Adrenal gland (tissue), 12 donors: ENCODE measurements around the gene HS2ST1. TPM values are rescaled to one million over a fixed set of nuclear protein-coding genes. Genes with fewer than 3 reads are reported as not detected.

ENCODE experiments used
- DNase-seq, 7 donors: peaks; one replicate each; pipeline ENCODE4 v3.0.0-alpha.2; 2019 to 2020
- H3K27ac ChIP-seq, 5 donors: fragments of 200-600 bp; sonication (generic) in 4 of 5; 1 replicate in 3 of 5; 2 replicates in 2 of 5; pipeline versions ENCODE4 v1.5.1 to v1.8.0; 2016 to 2020; ENCODE audit warnings: mild to moderate bottlenecking in 1 of 5
- H3K27me3 ChIP-seq: fragments of 200-600 bp; 2 replicates; pipeline ENCODE4 v1.8.0; 2021
- H3K36me3 ChIP-seq, 2 donors: fragments of 200-600 bp; replicated peaks in 1 of 2; 1 replicate in 1 of 2; 2 replicates in 1 of 2; pipeline versions ENCODE4 v1.5.1 to v1.8.0; 2018 to 2022
- H3K4me1 ChIP-seq, 2 donors: fragments of 200-600 bp; replicated peaks in 1 of 2; 1 replicate in 1 of 2; 2 replicates in 1 of 2; pipeline versions ENCODE4 v1.5.1 to v1.8.0; 2018 to 2021
- H3K4me3 ChIP-seq, 4 donors: fragments of 200-600 bp; sonication (generic) in 3 of 4; one replicate each; pipeline ENCODE4 v1.5.1; 2016 to 2018
- H3K9me3 ChIP-seq, 3 donors: fragments of 200-600 bp; sonication (generic) in 1 of 3; replicated peaks in 1 of 3; 1 replicate in 2 of 3; 2 replicates in 1 of 3; pipeline versions ENCODE4 v1.5.1 to v1.8.0; 2016 to 2021
- CTCF ChIP-seq, 6 experiments: fragments of 450-650 bp in 4 of 6; fragments of 200-600 bp in 2 of 6; sonication (generic) in 1 of 6; IDR thresholded peaks; 1 replicate in 5 of 6; 2 replicates in 1 of 6; pipeline versions ENCODE4 v1.5.1 to v1.8.0; 2016 to 2021; ENCODE audit warnings: antibody characterized with exemption in 6 of 6, mild to moderate bottlenecking in 2 of 6, moderate library complexity in 1 of 6
- POLR2A ChIP-seq, 2 donors: fragments of 450-650 bp; IDR thresholded peaks; one replicate each; pipeline ENCODE4 v1.6.1; 2017; ENCODE audit warnings: antibody characterized with exemption in 2 of 2, mild to moderate bottlenecking in 2 of 2, moderate library complexity in 1 of 2
- WGBS, 4 donors: extraction: QIAGEN DNeasy Blood & Tissue Kit in 2 of 4; methylation state at CpG; one replicate each; pipeline versions ENCODE4 v1.1.5 to v1.1.7; 2013 to 2017; 5-methylcytosine and 5-hydroxymethylcytosine counted together
- intact Hi-C, 2 donors: fragments of 100-400 bp; cut with DNase I; formaldehyde crosslinking; loops; one replicate each; pipeline versions ENCODE4 v1.14.1 to v1.15.0; 2022 to 2023
- polyA plus RNA-seq, 3 donors: library from polyadenylated mRNA; stranded (reverse); fragments of 200-250 nt in 2 of 3; fragments of 350-450 nt in 1 of 3; fragmentation: Illumina TruSeq in 1 of 3; extraction: RNeasy Lipid Tissue Mini Kit (QIAGEN cat#74804) in 1 of 3; gene quantifications; one replicate each; pipeline ENCODE4 v1.2.3, GENCODE V29; 2013 to 2014
- total RNA-seq, 9 donors: library from RNA; depleted of rRNA in 4 of 9; stranded (reverse); fragments of >200 nt in 4 of 9; fragments of 120-200 nt in 1 of 9; fragmentation: NEBNext Ultra II Directional in 1 of 9; extraction: Animal tissue kit (Norgen Biotek cat#: 25700) in 1 of 9; gene quantifications; one replicate each; pipeline versions ENCODE4 v1.1.0 to v1.2.4, GENCODE V29; 2013 to 2023
- donor health status: healthy with polysubstance abuse.
- donor health status: Bipolar disorder and iron deficiency.
- donor health status: DM: yes; HTN: yes; CAD: no.
- donor health status: DM: no; HTN: no; CAD: no.
- donor health status: DM: no; HTN: no; CAD: no.
- donor health status: DM: yes; HTN: yes; CAD: no.

Gene HS2ST1
- total and polyA plus RNA-seq, 12 donors: 11.2 to 131 (median 46.5) TPM

- no peak overlapping the region for H3K27ac ChIP-seq
- H3K36me3 ChIP-seq: no peaks in the 10 kb centered on the region
- no peak for DNase-seq
- peaks cover 0 to 5% of the 10 kb centered on the region in 2 donors for H3K4me1 ChIP-seq
- H3K27me3 ChIP-seq: no peaks in the 10 kb centered on the region
- H3K9me3 ChIP-seq: no peaks in the 10 kb centered on the region
- intact Hi-C loops: no loop called here
- 88 to 93% (median 89%) methylated on average over 6 of the region's 6 CpGs for WGBS, 4 donors
- H3K4me3 ChIP-seq: no peak overlapping the region
- TF ChIP-seq POLR2A (IDR thresholded peaks at IDR 0.05): no peak
- no peak for TF ChIP-seq CTCF (IDR thresholded peaks at IDR 0.05)
These were observed 241.7 kb downstream of the HS2ST1 start for GRCh38 chr1:87156124-87156523.

GRCh38 chr1:87159378-87159915 is 245.0 kb downstream of the HS2ST1 start:
- intact Hi-C loops: no loop called here
- no peaks in the 10 kb centered on the region for H3K27me3 ChIP-seq
- WGBS, 4 donors: 91 to 96% (median 92%) methylated on average over 6 of the region's 6 CpGs
- H3K4me1 ChIP-seq: no peaks in the 10 kb centered on the region
- TF ChIP-seq POLR2A (IDR thresholded peaks at IDR 0.05) (no peak), CTCF (IDR thresholded peaks at IDR 0.05) (no peak)
- H3K27ac ChIP-seq: no peak overlapping the region
- no peaks in the 10 kb centered on the region for H3K36me3 ChIP-seq
- DNase-seq: no peak
- H3K9me3 ChIP-seq: no peaks in the 10 kb centered on the region
- H3K4me3 ChIP-seq: no peak overlapping the region

Other genes with a start within 250 kb of the HS2ST1 start
- gene SH3GLB1, start 210.1 kb upstream of the HS2ST1 start, total RNA-seq: 100 to 1,000 TPM in 1 of 9 donors, 10 to 100 TPM in 8; 36.7 to 105 (median 55.2) TPM
- 10 to 100 TPM; 22.5 to 99.3 (median 22.5) TPM for gene SH3GLB1, start 210.1 kb upstream of the HS2ST1 start, polyA plus RNA-seq
- gene SELENOF, start 509 bp upstream of the HS2ST1 start, total RNA-seq: 100 to 1,000 TPM; 163 to 277 (median 208) TPM
- gene SELENOF, start 509 bp upstream of the HS2ST1 start, polyA plus RNA-seq: 100 to 1,000 TPM in 1 of 3 donors, 10 to 100 TPM in 2; 54.1 to 394 (median 62.9) TPM